ENCODE results near the gene CBFB.
A peak's percentile ranks its signal among the peaks of the same experiment; 100 is the strongest.

Gene CBFB

GRCh38 chr16:67141391-67141790 lies 112.4 kb downstream of the CBFB start:
- no peak for DNase-seq

GRCh38 chr16:67142342-67142741 lies 113.4 kb downstream of the CBFB start:
- DNase-seq, result no peak

GRCh38 chr16:67144943-67145342 lies 116.0 kb downstream of the CBFB start:
- DNase-seq, result no peak

GRCh38 chr16:67145746-67146145 lies 116.8 kb downstream of the CBFB start:
- DNase-seq, result no peak

- no peak for DNase-seq
These were observed 117.8 kb downstream of the CBFB start for GRCh38 chr16:67146523-67147357.

GRCh38 chr16:67147437-67148140 lies 118.6 kb downstream of the CBFB start:
- DNase-seq, result no peak

- no peak for DNase-seq
These were observed 119.3 kb downstream of the CBFB start for GRCh38 chr16:67148221-67148620.

- DNase-seq, result no peak
These were observed 119.8 kb downstream of the CBFB start for GRCh38 chr16:67148656-67149275.

GRCh38 chr16:67149276-67150046 lies 120.5 kb downstream of the CBFB start:
- no peak for DNase-seq

- peak; percentile 57 for DNase-seq
These were observed 121.3 kb downstream of the CBFB start for GRCh38 chr16:67150047-67150832.

Data from hematopoietic multipotent progenitor cell treated with erythropoietin and hydrocortisone succinate and interleukin-3 and kit ligand, for 8 days (in vitro differentiated cells).